AG09319 (cell line): ENCODE data around the gene PRR30.
"Not testable (repeated sequence)": the region's sequence is repeated elsewhere in the genome, so short reads cannot be mapped to it uniquely, and the experiment has no call there.

Source experiments
- DNase-seq: peaks from one replicate; pipeline ENCODE4 v3.0.0-alpha.2; 2010; ENCODE audit warnings: low read depth; ENCODE audit errors: extremely low read depth
- CTCF ChIP-seq: IDR thresholded peaks from 2 replicates; pipeline ENCODE4 v1.5.1; 2011; ENCODE audit warnings: low read depth, mild to moderate bottlenecking, inconsistent platforms, low read length, moderate library complexity

PRR30 gene

DNA sequence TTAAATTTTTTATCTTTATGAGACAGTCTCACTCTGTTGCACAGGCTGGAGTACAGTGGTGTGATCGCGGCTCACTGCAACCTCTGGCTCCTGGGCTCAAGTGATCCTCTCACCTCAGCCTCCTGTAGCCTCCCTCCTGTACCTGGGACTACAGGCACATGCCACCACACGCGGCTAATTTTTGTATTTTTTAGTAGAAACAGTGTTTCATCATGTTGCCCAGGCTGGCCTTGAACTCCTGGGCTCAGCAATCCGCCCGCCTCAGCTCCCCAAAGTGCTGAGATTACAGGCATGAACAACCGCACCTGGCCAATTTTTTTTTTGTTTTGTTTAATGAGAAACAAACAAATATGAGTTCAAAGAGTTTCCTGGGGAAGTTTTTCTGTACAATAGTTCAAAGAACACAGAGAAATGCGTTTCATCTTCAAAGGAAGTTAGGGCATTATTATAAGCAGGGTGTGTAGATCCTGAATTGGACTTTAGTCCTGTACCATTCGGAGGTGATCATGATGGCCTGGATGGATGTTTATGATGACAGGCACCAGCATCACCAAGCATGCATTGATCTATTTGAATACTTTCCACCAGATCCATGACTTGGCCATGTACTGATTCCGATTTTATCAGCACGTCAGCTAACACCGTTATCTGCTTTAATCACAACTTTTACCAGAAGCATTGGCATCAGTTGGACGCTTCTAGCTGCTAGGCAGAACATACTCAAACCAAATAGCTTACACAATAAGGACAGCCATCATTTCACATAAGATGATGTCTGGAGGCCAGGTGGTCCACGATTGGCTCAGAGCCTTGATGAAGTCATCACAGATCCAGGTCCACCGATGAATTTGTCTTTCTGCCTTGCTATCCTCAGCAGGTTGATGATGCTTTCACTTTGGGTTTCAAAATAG lies 38.5 kb upstream of the PRR30 start:
- no peak for DNase-seq
- TF ChIP-seq CTCF = no peak

GRCh38 chr2:27175781-27176180 lies 36.6 kb upstream of the PRR30 start:
- DNase-seq = not testable (repeated sequence)

- no peak for DNase-seq
- no peak for TF ChIP-seq CTCF
Observed at GRCh38 chr2:27175330-27175729, 36.1 kb upstream of the PRR30 start.

GRCh38 chr2:27174638-27175037 lies 35.4 kb upstream of the PRR30 start:
- DNase-seq = no peak
- TF ChIP-seq CTCF = no peak

GRCh38 chr2:27171351-27171848 lies 32.2 kb upstream of the PRR30 start:
- no peak for TF ChIP-seq CTCF
- DNase-seq = no peak

DNA sequence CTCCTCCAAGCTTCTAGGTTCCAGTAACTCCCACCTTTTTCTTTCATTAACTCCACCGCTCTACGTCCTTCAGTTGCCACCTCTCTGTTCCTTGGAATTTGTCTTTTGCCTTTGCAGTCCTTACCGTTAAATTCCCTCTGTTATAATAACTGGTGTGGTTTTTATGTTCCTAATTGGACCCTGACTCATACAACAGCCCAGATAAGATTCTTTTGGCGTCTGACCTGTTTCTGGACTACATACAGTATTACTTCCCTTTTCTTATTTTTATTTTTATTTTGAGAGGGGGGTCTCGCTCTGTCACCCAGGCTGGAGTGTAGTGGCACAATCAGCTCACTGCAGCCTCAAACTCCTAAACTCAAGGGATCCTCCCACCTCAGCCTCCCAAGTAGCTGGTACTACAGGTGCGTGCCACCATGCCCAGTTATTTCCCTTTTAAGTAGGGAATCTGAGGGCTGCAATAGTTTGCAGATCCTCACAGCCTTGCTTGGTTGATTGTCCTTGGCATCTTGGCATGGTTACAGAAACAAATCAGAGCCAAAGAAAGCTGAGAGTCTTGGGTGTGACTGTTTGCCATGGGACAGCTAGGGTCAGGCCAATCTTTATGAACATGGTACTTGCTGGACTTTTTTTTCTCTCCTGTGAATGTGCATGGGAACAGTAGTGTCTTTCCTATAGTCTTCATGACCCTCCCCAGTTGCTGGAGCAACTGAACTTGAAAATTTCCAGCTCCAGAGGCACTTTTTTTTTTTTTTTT lies 31.5 kb upstream of the PRR30 start:
- DNase-seq = no peak

More for the DNA sequence above, 31.5 kb upstream of the PRR30 start:
- no peak for TF ChIP-seq CTCF
